HepG2 (cell line): ENCODE data around the gene ATG2A. TPM values are rescaled to one million over a fixed set of nuclear protein-coding genes. Genes with fewer than 3 reads are reported as not detected.

ENCODE experiments used
- AHR ChIP-seq: IDR thresholded peaks from 2 replicates; pipeline ENCODE4 v1.6.1; 2018; ENCODE audit warnings: missing genetic modification reagents, missing compliant biosample characterization
- ARNTL ChIP-seq: sonication (generic); formaldehyde crosslinking; IDR thresholded peaks from 2 replicates; pipeline ENCODE4 v1.4.0; 2020; ENCODE audit warnings: mild to moderate bottlenecking, missing genetic modification reagents
- CBFB ChIP-seq: sonication (generic); formaldehyde crosslinking; IDR thresholded peaks from 2 replicates; pipeline ENCODE4 v1.4.0; 2020; ENCODE audit warnings: missing genetic modification reagents
- CBX5 ChIP-seq: sonication (generic); formaldehyde crosslinking; IDR thresholded peaks from 2 replicates; pipeline ENCODE4 v1.4.0; 2020; ENCODE audit warnings: missing genetic modification reagents, borderline replicate concordance
- FOSL1 ChIP-seq: sonication (generic); formaldehyde crosslinking; IDR thresholded peaks from 2 replicates; pipeline ENCODE4 v1.9.0; 2021; ENCODE audit warnings: missing genetic modification reagents, borderline replicate concordance
- GATA4 ChIP-seq: sonication (generic); IDR thresholded peaks from 2 replicates; pipeline ENCODE4 v1.6.1; 2016; ENCODE audit warnings: antibody characterized with exemption, low read depth, borderline replicate concordance
- GFI1 ChIP-seq: sonication (generic); formaldehyde crosslinking; IDR thresholded peaks from 2 replicates; pipeline ENCODE4 v1.5.0; 2020; ENCODE audit warnings: missing genetic modification reagents, mild to moderate bottlenecking, borderline replicate concordance
- MAFK ChIP-seq, 2 experiments: IDR thresholded peaks in 1 of 2; conservative IDR thresholded peaks in 1 of 2; 2 replicates each; pipeline ENCODE4 v1.6.1; 2011; ENCODE audit warnings: improper control_type of control experiment in 2 of 2, low read length in 2 of 2
- MAZ ChIP-seq, 2 experiments: sonication (generic) in 1 of 2; formaldehyde crosslinking in 1 of 2; IDR thresholded peaks; 2 replicates each; pipeline versions ENCODE4 v1.5.0 to v1.6.1; 2012 to 2020; ENCODE audit warnings: low read depth in 2 of 2, mild to moderate bottlenecking in 2 of 2, borderline replicate concordance in 1 of 2, improper control_type of control experiment in 1 of 2, low read length in 1 of 2, missing genetic modification reagents in 1 of 2, moderate library complexity in 1 of 2
- MIER2 ChIP-seq: IDR thresholded peaks from 2 replicates; pipeline ENCODE4 v1.6.1; 2016; ENCODE audit warnings: missing biosample characterization, missing genetic modification reagents
- MTF1 ChIP-seq: sonication (generic); formaldehyde crosslinking; IDR thresholded peaks from 2 replicates; pipeline ENCODE4 v1.5.0; 2020; ENCODE audit warnings: missing genetic modification reagents
- NR1H2 ChIP-seq: sonication (generic); formaldehyde crosslinking; IDR thresholded peaks from 2 replicates; pipeline ENCODE4 v1.8.1; 2022; ENCODE audit warnings: low read depth, missing genetic modification reagents, borderline replicate concordance
- SMC3 ChIP-seq: IDR thresholded peaks from 2 replicates; pipeline ENCODE4 v1.6.1; 2011; ENCODE audit warnings: low read length, improper control_type of control experiment
- ZC3H4 ChIP-seq: sonication (generic); formaldehyde crosslinking; IDR thresholded peaks from 2 replicates; pipeline ENCODE4 v1.4.0; 2020; ENCODE audit warnings: missing genetic modification reagents, borderline replicate concordance
- ZNF367 ChIP-seq: sonication (generic); formaldehyde crosslinking; IDR thresholded peaks from 2 replicates; pipeline ENCODE4 v1.4.0; 2020; ENCODE audit warnings: missing genetic modification reagents, borderline replicate concordance
- ZNF530 ChIP-seq: sonication (generic); formaldehyde crosslinking; IDR thresholded peaks from 2 replicates; pipeline ENCODE4 v1.5.0; 2020; ENCODE audit warnings: low read depth, mild to moderate bottlenecking, missing genetic modification reagents
- ZNF614 ChIP-seq: IDR thresholded peaks from 2 replicates; pipeline ENCODE4 v1.6.1; 2018; ENCODE audit warnings: missing biosample characterization, missing genetic modification reagents, inconsistent platforms, borderline replicate concordance
- ZNF773 ChIP-seq: sonication (generic); formaldehyde crosslinking; IDR thresholded peaks from 2 replicates; pipeline ENCODE4 v1.4.0; 2020; ENCODE audit warnings: missing genetic modification reagents, borderline replicate concordance
- polyA plus RNA-seq, 8 experiments: library from polyadenylated mRNA; depleted of rRNA in 3 of 8; stranded (reverse) in 7 of 8; unstranded in 1 of 8; fragments of >200 nt; fragmentation: Illumina TruSeq in 4 of 8; extraction: Trizol in 4 of 8; gene quantifications; 2 replicates each; pipeline versions ENCODE4 v1.2.1 to v1.2.3, GENCODE V29; 2011 to 2016; ENCODE audit warnings: low read depth in 4 of 8, missing spikeins in 1 of 8, mixed read lengths in 1 of 8; ENCODE audit not compliant: insufficient read depth in 1 of 8
- total RNA-seq, 5 experiments: library from RNA; depleted of rRNA; stranded (reverse); fragments of >200 nt; fragmentation: Illumina TruSeq; extraction: Trizol; gene quantifications; 2 replicates each; pipeline ENCODE4 v1.2.3, GENCODE V29; 2016; ENCODE audit warnings: low read depth in 1 of 5
- TF ChIP-seq, protein P1 (sequence below): fragments of 450-650 bp; IDR thresholded peaks from 2 replicates; pipeline ENCODE4 v1.6.1; 2017; ENCODE audit warnings: mild to moderate bottlenecking
- TF ChIP-seq, protein P2 (sequence below): sonication (generic); formaldehyde crosslinking; IDR thresholded peaks from 2 replicates; pipeline ENCODE4 v1.5.0; 2020; ENCODE audit warnings: missing genetic modification reagents
- TF ChIP-seq, protein P3 (sequence below): sonication (generic); formaldehyde crosslinking; IDR thresholded peaks from 2 replicates; pipeline ENCODE4 v1.5.1; 2020; ENCODE audit warnings: mild to moderate bottlenecking, missing genetic modification reagents, borderline replicate concordance

Gene ATG2A
- total and polyA plus RNA-seq, 2 of the 13 experiments (the other 11 are each of a cell fraction or from before 2014, with no cell fraction given) = 6.7 to 8.0 TPM

DNA sequence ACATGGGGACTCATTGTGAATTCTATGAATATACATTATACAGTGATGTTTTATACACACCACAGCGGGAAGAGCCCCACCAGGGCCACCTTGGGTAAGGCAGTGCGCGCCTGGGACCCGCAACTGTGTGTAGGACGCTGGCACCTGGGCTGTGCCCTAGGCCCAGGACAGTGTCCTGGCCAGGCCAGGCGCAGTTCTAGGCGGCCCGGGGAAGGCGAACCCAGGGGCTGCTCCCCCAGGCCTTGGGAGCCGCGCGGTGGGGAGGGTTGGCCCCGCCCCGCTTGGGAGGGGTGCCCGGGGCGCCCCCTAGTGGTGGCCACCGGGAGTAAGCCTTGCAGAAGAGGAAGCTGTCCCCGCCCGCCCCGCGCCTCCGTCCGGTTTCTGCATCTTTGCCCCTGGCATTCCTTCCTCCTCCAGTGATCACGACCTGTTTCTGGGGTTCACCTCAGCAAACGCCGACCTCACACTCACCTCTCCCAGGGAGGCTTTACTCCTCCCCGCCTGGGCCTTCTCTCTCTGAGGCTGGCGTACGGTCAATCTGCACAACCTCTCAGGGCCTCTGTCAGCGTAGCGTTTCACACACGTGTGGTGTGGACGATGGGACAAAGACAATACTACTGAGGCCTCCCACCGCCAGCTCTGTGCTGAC is 29.1 kb downstream of the ATG2A start (continued):
- TF ChIP-seq CBX5 (CRISPR knock-in tag) = no peak; the same call in 1 of the 2 replicates
- TF ChIP-seq ARNTL (CRISPR knock-in tag) = 0 out of 2 replicates have a peak, but pooled peaks have one; percentile 20
- peak; percentile 32; the same call in 1 of the 2 replicates for TF ChIP-seq NR1H2 (CRISPR knock-in tag)
- TF ChIP-seq ZNF367 (CRISPR knock-in tag) = no peak
- TF ChIP-seq, protein P1, sequence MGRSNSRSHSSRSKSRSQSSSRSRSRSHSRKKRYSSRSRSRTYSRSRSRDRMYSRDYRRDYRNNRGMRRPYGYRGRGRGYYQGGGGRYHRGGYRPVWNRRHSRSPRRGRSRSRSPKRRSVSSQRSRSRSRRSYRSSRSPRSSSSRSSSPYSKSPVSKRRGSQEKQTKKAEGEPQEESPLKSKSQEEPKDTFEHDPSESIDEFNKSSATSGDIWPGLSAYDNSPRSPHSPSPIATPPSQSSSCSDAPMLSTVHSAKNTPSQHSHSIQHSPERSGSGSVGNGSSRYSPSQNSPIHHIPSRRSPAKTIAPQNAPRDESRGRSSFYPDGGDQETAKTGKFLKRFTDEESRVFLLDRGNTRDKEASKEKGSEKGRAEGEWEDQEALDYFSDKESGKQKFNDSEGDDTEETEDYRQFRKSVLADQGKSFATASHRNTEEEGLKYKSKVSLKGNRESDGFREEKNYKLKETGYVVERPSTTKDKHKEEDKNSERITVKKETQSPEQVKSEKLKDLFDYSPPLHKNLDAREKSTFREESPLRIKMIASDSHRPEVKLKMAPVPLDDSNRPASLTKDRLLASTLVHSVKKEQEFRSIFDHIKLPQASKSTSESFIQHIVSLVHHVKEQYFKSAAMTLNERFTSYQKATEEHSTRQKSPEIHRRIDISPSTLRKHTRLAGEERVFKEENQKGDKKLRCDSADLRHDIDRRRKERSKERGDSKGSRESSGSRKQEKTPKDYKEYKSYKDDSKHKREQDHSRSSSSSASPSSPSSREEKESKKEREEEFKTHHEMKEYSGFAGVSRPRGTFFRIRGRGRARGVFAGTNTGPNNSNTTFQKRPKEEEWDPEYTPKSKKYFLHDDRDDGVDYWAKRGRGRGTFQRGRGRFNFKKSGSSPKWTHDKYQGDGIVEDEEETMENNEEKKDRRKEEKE = no peak
- peak; percentile 93 for TF ChIP-seq MAZ (IDR thresholded peaks at IDR 0.05; ENCODE audit: borderline replicate concordance, low read depth, low read length)
- TF ChIP-seq MAZ (CRISPR knock-in tag; IDR thresholded peaks at IDR 0.05; ENCODE audit: low read depth) = peak; percentile 95
- no peak for TF ChIP-seq FOSL1 (CRISPR knock-in tag)
- TF ChIP-seq ZNF773 = no peak
- no peak for TF ChIP-seq ZNF530
- TF ChIP-seq, protein P2, sequence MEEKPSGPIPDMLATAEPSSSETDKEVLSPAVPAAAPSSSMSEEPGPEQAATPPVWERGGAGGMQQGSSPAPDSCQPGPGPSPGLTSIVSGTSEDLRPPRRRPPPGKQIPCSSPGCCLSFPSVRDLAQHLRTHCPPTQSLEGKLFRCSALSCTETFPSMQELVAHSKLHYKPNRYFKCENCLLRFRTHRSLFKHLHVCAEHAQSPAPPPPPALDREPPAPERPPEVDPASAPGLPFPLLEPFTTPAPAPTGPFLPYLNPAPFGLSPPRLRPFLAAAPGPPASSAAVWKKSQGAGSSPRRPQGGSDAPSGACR (CRISPR knock-in tag) = peak; percentile 15; the same call in 1 of the 2 replicates
- TF ChIP-seq GFI1 (CRISPR knock-in tag) = peak; percentile 13; the same call in 1 of the 2 replicates
- TF ChIP-seq GATA4 = no peak
- TF ChIP-seq MIER2 = no peak
- no peak for TF ChIP-seq CBFB
- no peak for TF ChIP-seq MTF1 (CRISPR knock-in tag)
- no peak for TF ChIP-seq MAFK (conservative IDR thresholded peaks at IDR 0.05 in 1 of 2, IDR thresholded peaks at IDR 0.05 in 1 of 2; ENCODE audit: low read length in 2 of 2)
- no peak for TF ChIP-seq ZC3H4 (CRISPR knock-in tag)
- no peak; the same call in 1 of the 2 replicates for TF ChIP-seq ZNF614 (CRISPR knock-in tag)
- TF ChIP-seq AHR = no peak
- no peak; the same call in 1 of the 2 replicates for TF ChIP-seq SMC3
- TF ChIP-seq, protein P3, sequence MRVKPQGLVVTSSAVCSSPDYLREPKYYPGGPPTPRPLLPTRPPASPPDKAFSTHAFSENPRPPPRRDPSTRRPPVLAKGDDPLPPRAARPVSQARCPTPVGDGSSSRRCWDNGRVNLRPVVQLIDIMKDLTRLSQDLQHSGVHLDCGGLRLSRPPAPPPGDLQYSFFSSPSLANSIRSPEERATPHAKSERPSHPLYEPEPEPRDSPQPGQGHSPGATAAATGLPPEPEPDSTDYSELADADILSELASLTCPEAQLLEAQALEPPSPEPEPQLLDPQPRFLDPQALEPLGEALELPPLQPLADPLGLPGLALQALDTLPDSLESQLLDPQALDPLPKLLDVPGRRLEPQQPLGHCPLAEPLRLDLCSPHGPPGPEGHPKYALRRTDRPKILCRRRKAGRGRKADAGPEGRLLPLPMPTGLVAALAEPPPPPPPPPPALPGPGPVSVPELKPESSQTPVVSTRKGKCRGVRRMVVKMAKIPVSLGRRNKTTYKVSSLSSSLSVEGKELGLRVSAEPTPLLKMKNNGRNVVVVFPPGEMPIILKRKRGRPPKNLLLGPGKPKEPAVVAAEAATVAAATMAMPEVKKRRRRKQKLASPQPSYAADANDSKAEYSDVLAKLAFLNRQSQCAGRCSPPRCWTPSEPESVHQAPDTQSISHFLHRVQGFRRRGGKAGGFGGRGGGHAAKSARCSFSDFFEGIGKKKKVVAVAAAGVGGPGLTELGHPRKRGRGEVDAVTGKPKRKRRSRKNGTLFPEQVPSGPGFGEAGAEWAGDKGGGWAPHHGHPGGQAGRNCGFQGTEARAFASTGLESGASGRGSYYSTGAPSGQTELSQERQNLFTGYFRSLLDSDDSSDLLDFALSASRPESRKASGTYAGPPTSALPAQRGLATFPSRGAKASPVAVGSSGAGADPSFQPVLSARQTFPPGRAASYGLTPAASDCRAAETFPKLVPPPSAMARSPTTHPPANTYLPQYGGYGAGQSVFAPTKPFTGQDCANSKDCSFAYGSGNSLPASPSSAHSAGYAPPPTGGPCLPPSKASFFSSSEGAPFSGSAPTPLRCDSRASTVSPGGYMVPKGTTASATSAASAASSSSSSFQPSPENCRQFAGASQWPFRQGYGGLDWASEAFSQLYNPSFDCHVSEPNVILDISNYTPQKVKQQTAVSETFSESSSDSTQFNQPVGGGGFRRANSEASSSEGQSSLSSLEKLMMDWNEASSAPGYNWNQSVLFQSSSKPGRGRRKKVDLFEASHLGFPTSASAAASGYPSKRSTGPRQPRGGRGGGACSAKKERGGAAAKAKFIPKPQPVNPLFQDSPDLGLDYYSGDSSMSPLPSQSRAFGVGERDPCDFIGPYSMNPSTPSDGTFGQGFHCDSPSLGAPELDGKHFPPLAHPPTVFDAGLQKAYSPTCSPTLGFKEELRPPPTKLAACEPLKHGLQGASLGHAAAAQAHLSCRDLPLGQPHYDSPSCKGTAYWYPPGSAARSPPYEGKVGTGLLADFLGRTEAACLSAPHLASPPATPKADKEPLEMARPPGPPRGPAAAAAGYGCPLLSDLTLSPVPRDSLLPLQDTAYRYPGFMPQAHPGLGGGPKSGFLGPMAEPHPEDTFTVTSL = no peak
